ENCODE results near the gene DPAGT1.
"Not testable (repeated sequence)": the region's sequence is repeated elsewhere in the genome, so short reads cannot be mapped to it uniquely, and the experiment has no call there.

Gene DPAGT1

GRCh38 chr11:119117004-119117706, 15.5 kb upstream of the DPAGT1 start:
- DNase-seq: no peak
- in situ Hi-C loops (cut with HindIII; ENCODE audit: low pct_ligation_motif_present, low pct_unique_long_range_greater_than_20kb, low sequenced_read_pairs): no loop called here

- in situ Hi-C loops (cut with HindIII; ENCODE audit: low pct_ligation_motif_present, low pct_unique_long_range_greater_than_20kb, low sequenced_read_pairs): no loop called here
- DNase-seq: no peak
These were observed 14.9 kb upstream of the DPAGT1 start for GRCh38 chr11:119116601-119117000.

GRCh38 chr11:119116235-119116594, 14.6 kb upstream of the DPAGT1 start:
- no peak for DNase-seq
- in situ Hi-C loops (cut with HindIII; ENCODE audit: low pct_ligation_motif_present, low pct_unique_long_range_greater_than_20kb, low sequenced_read_pairs): no loop called here

GRCh38 chr11:119115484-119116234, 14.0 kb upstream of the DPAGT1 start:
- no peak for DNase-seq
- in situ Hi-C loops (cut with HindIII; ENCODE audit: low pct_ligation_motif_present, low pct_unique_long_range_greater_than_20kb, low sequenced_read_pairs): no loop called here

- in situ Hi-C loops (cut with HindIII; ENCODE audit: low pct_ligation_motif_present, low pct_unique_long_range_greater_than_20kb, low sequenced_read_pairs): no loop called here
- no peak for DNase-seq
These were observed 12.7 kb upstream of the DPAGT1 start for GRCh38 chr11:119114351-119114750.

- in situ Hi-C loops (cut with HindIII; ENCODE audit: low pct_ligation_motif_present, low pct_unique_long_range_greater_than_20kb, low sequenced_read_pairs): no loop called here
- DNase-seq: no peak
These were observed 12.1 kb upstream of the DPAGT1 start for GRCh38 chr11:119113716-119114115.

- DNase-seq: no peak
- in situ Hi-C loops (cut with HindIII; ENCODE audit: low pct_ligation_motif_present, low pct_unique_long_range_greater_than_20kb, low sequenced_read_pairs): no loop called here
These were observed 10.8 kb upstream of the DPAGT1 start for GRCh38 chr11:119112314-119113020.

- in situ Hi-C loops (cut with HindIII; ENCODE audit: low pct_ligation_motif_present, low pct_unique_long_range_greater_than_20kb, low sequenced_read_pairs): no loop called here
- no peak for DNase-seq
These were observed 9.8 kb upstream of the DPAGT1 start for GRCh38 chr11:119111361-119111925.

- no peak for DNase-seq
- in situ Hi-C loops (cut with HindIII; ENCODE audit: low pct_ligation_motif_present, low pct_unique_long_range_greater_than_20kb, low sequenced_read_pairs): no loop called here
These were observed 8.8 kb upstream of the DPAGT1 start for GRCh38 chr11:119110439-119110838.

GRCh38 chr11:119109843-119110242, 8.2 kb upstream of the DPAGT1 start:
- in situ Hi-C loops (cut with HindIII; ENCODE audit: low pct_ligation_motif_present, low pct_unique_long_range_greater_than_20kb, low sequenced_read_pairs): no loop called here
- no peak for DNase-seq

- in situ Hi-C loops (cut with HindIII; ENCODE audit: low pct_ligation_motif_present, low pct_unique_long_range_greater_than_20kb, low sequenced_read_pairs): no loop called here
- DNase-seq: no peak
These were observed 7.2 kb upstream of the DPAGT1 start for GRCh38 chr11:119108857-119109221.

- DNase-seq: peak; percentile 41
- in situ Hi-C loops (cut with HindIII; ENCODE audit: low pct_ligation_motif_present, low pct_unique_long_range_greater_than_20kb, low sequenced_read_pairs): no loop called here
These were observed 6.6 kb upstream of the DPAGT1 start for GRCh38 chr11:119108146-119108856.

- in situ Hi-C loops (cut with HindIII; ENCODE audit: low pct_ligation_motif_present, low pct_unique_long_range_greater_than_20kb, low sequenced_read_pairs): no loop called here
- DNase-seq: no peak
These were observed 6.0 kb upstream of the DPAGT1 start for GRCh38 chr11:119107538-119108145.

GRCh38 chr11:119106564-119107537, 5.2 kb upstream of the DPAGT1 start, which contains the start of gene C2CD2L:
C2CD2L (plus strand) TSS chr11:119107344; CDS start chr11:119107742, 398 bp downstream.
- DNase-seq: peak; percentile 89
- in situ Hi-C loops (cut with HindIII; ENCODE audit: low pct_ligation_motif_present, low pct_unique_long_range_greater_than_20kb, low sequenced_read_pairs): no loop called here

- in situ Hi-C loops (cut with HindIII; ENCODE audit: low pct_ligation_motif_present, low pct_unique_long_range_greater_than_20kb, low sequenced_read_pairs): no loop called here
These were observed 2.1 kb upstream of the DPAGT1 start for GRCh38 chr11:119103793-119104192.

GRCh38 chr11:119103161-119103664, 1.6 kb upstream of the DPAGT1 start:
- DNase-seq; in situ Hi-C loops (cut with HindIII; ENCODE audit: low pct_ligation_motif_present, low pct_unique_long_range_greater_than_20kb, low sequenced_read_pairs): not testable (repeated sequence)

More at GRCh38 chr11:119103793-119104192, 2.1 kb upstream of the DPAGT1 start:
- DNase-seq: no peak

Measured in ACHN (cell line).